Measurements from ENCODE around the gene CRYBA2. TPM values are rescaled to one million over a fixed set of nuclear protein-coding genes. Genes with fewer than 3 reads are reported as not detected.

The CRYBA2 gene
- total RNA-seq, 4 donors from 2014 or later: 5.6 TPM; not detected in 3

- no peak for DNase-seq
Measured at GRCh38 chr2:219022041-219022440, 28.8 kb upstream of the CRYBA2 start.

GRCh38 chr2:219021591-219021990, 28.4 kb upstream of the CRYBA2 start:
- Histone ChIP-seq H3K4me3 (no peak overlapping the region), H3K27ac (no peak overlapping the region), H3K27me3 (no peaks in the 10 kb centered on the region), H3K36me3 (no peaks in the 10 kb centered on the region), H3K9me3 (no peaks in the 10 kb centered on the region), H3K4me1 (no peaks in the 10 kb centered on the region)
- in situ Hi-C loops (cut with MboI; ENCODE audit: low pct_ligation_motif_present in 1 of 4, low pct_unique_long_range_greater_than_20kb in 1 of 4, low sequenced_read_pairs in 3 of 4): loop anchor here in 1 of 4 donors (10.0 kb wide), 1 partner anchor 133 kb away; no protein-coding TSS in a partner anchor
- DNase-seq: no peak
- intact Hi-C loops (cut with DNase I; ENCODE audit: low total_unique reads): no loop called here
- WGBS, 2 donors (ENCODE audit: low coverage in 1 of 2): 68 to 100% methylated on average over 2 to 9 of the region's 9 CpGs
- TF ChIP-seq EP300 (IDR thresholded peaks at IDR 0.05; ENCODE audit: low read depth) (no peak), POLR2AphosphoS5 (IDR thresholded peaks at IDR 0.05) (no peak), POLR2A (IDR thresholded peaks at IDR 0.05) (no peak)
- TF ChIP-seq, protein P1, sequence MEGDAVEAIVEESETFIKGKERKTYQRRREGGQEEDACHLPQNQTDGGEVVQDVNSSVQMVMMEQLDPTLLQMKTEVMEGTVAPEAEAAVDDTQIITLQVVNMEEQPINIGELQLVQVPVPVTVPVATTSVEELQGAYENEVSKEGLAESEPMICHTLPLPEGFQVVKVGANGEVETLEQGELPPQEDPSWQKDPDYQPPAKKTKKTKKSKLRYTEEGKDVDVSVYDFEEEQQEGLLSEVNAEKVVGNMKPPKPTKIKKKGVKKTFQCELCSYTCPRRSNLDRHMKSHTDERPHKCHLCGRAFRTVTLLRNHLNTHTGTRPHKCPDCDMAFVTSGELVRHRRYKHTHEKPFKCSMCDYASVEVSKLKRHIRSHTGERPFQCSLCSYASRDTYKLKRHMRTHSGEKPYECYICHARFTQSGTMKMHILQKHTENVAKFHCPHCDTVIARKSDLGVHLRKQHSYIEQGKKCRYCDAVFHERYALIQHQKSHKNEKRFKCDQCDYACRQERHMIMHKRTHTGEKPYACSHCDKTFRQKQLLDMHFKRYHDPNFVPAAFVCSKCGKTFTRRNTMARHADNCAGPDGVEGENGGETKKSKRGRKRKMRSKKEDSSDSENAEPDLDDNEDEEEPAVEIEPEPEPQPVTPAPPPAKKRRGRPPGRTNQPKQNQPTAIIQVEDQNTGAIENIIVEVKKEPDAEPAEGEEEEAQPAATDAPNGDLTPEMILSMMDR (IDR thresholded peaks at IDR 0.05): no peak

More at GRCh38 chr2:219022041-219022440, 28.8 kb upstream of the CRYBA2 start:
- Histone ChIP-seq H3K36me3 (no peaks in the 10 kb centered on the region), H3K4me1 (no peaks in the 10 kb centered on the region), H3K27me3 (no peaks in the 10 kb centered on the region), H3K4me3 (no peak overlapping the region), H3K9me3 (no peaks in the 10 kb centered on the region), H3K27ac (no peak overlapping the region)
- intact Hi-C loops (cut with DNase I; ENCODE audit: low total_unique reads): no loop called here
- TF ChIP-seq, protein P1 (IDR thresholded peaks at IDR 0.05): no peak
- TF ChIP-seq POLR2A (IDR thresholded peaks at IDR 0.05) (no peak), EP300 (IDR thresholded peaks at IDR 0.05; ENCODE audit: low read depth) (no peak), POLR2AphosphoS5 (IDR thresholded peaks at IDR 0.05) (no peak)
- 88% methylated on average over 12 of the region's 12 CpGs; no CpG with 5 or more reads in 1 of the 2 donors for WGBS, 2 donors (ENCODE audit: low coverage in 1 of 2)
- in situ Hi-C loops (cut with MboI; ENCODE audit: low pct_ligation_motif_present in 1 of 4, low pct_unique_long_range_greater_than_20kb in 1 of 4, low sequenced_read_pairs in 3 of 4): loop anchor here in 1 of 4 donors (10.0 kb wide), 1 partner anchor 133 kb away; no protein-coding TSS in a partner anchor

- WGBS, 2 donors (ENCODE audit: low coverage in 1 of 2): 73% methylated on average over 11 of the region's 11 CpGs; no CpG with 5 or more reads in 1 of the 2 donors
- in situ Hi-C loops (cut with MboI; ENCODE audit: low pct_ligation_motif_present in 1 of 4, low pct_unique_long_range_greater_than_20kb in 1 of 4, low sequenced_read_pairs in 3 of 4): loop anchor here in 1 of 4 donors (10.0 kb wide), 1 partner anchor 134 kb away; no protein-coding TSS in a partner anchor
- Histone ChIP-seq H3K4me1 (no peaks in the 10 kb centered on the region), H3K27me3 (no peaks in the 10 kb centered on the region), H3K4me3 (no peak overlapping the region), H3K36me3 (no peaks in the 10 kb centered on the region), H3K27ac (no peak overlapping the region), H3K9me3 (no peaks in the 10 kb centered on the region)
- TF ChIP-seq POLR2AphosphoS5 (IDR thresholded peaks at IDR 0.05): no peak
- TF ChIP-seq, protein P1 (IDR thresholded peaks at IDR 0.05): no peak
- no peak for TF ChIP-seq POLR2A (IDR thresholded peaks at IDR 0.05)
- no peak for TF ChIP-seq EP300 (IDR thresholded peaks at IDR 0.05; ENCODE audit: low read depth)
- DNase-seq: no peak
- intact Hi-C loops (cut with DNase I; ENCODE audit: low total_unique reads): no loop called here
Measured at GRCh38 chr2:219020604-219021365, 27.6 kb upstream of the CRYBA2 start.

DNA sequence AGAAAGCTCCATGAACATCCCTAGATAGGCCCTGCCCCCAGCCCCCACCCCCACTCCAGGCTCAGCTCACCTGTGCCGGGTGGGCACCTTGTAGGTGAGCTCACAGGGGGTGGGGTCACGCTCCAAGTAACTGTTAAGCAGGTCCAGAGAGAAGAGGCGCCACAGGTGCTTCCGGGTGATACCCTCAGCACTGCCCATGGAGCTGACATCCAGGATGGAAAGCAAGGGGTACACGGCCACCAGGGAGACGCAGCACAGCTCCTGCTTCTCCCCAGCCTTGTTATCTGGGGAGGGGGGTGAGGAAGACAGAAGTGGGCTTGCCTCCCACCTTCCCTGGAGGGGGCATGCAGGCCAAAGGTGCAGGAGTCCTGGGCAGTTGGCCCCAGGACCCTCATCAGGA, 26.2 kb upstream of the CRYBA2 start:
- H3K36me3 ChIP-seq: no peaks in the 10 kb centered on the region
- TF ChIP-seq POLR2AphosphoS5 (IDR thresholded peaks at IDR 0.05): no peak
- TF ChIP-seq EP300 (IDR thresholded peaks at IDR 0.05; ENCODE audit: low read depth): no peak
- TF ChIP-seq POLR2A (IDR thresholded peaks at IDR 0.05): no peak
- TF ChIP-seq, protein P1 (IDR thresholded peaks at IDR 0.05): no peak
- no peak for DNase-seq
- H3K27me3 ChIP-seq: no peaks in the 10 kb centered on the region
- no peaks in the 10 kb centered on the region for H3K9me3 ChIP-seq
- no peak overlapping the region for H3K4me3 ChIP-seq
- in situ Hi-C loops (cut with MboI; ENCODE audit: low pct_ligation_motif_present in 1 of 4, low pct_unique_long_range_greater_than_20kb in 1 of 4, low sequenced_read_pairs in 3 of 4) (no loop called here), intact Hi-C loops (cut with DNase I; ENCODE audit: low total_unique reads) (no loop called here)
- WGBS, 2 donors (ENCODE audit: low coverage in 1 of 2): 83% methylated on average over 6 of the region's 6 CpGs; no CpG with 5 or more reads in 1 of the 2 donors
- H3K4me1 ChIP-seq: no peaks in the 10 kb centered on the region
- no peak overlapping the region for H3K27ac ChIP-seq
